OCI-LY7 (cell line): Measurements from ENCODE around the gene TMEM190. TPM values are rescaled to one million over a fixed set of nuclear protein-coding genes. Genes with fewer than 3 reads are reported as not detected.
"Not testable (repeated sequence)": the region's sequence is repeated elsewhere in the genome, so short reads cannot be mapped to it uniquely, and the experiment has no call there.

Source experiments
- Bru-seq: library from RNA; stranded (reverse); fragments of 400-500 nt; gene quantifications from one replicate; lab custom pipeline; 2021; lab: Mats Ljungman, UMichigan
- BruChase-seq, 2 experiments: library from RNA; stranded (reverse); fragments of 400-500 nt; gene quantifications; one replicate each; lab custom pipeline; 2021; lab: Mats Ljungman, UMichigan
- BruUV-seq: library from RNA; stranded (reverse); fragments of 400-500 nt; replicated peaks from 2 replicates; lab custom pipeline; 2021; lab: Mats Ljungman, UMichigan
- CTCF ChIA-PET: fragments of 300-600 bp; sonication (Branson Sonifier 250); formaldehyde crosslinking; loops from one replicate; lab custom pipeline; 2022; ENCODE audit warnings: antibody characterized with exemption; ENCODE audit not compliant: unreplicated experiment; lab: Charles Lee
- POLR2A ChIA-PET: fragments of 300-600 bp; sonication (Branson Sonifier 250); formaldehyde crosslinking; loops from one replicate; lab custom pipeline; 2022; ENCODE audit warnings: antibody characterized with exemption; lab: Charles Lee
- DNase-seq: peaks from one replicate; pipeline ENCODE4 v3.0.0-alpha.2; 2015; ENCODE audit warnings: low spot score
- H2AFZ ChIP-seq: fragments of 200-600 bp; sonication (generic), shearing (Covaris generic); 2 replicates; pipeline ENCODE4 v1.6.1; 2014; ENCODE audit warnings: mild to moderate bottlenecking, antibody characterized with exemption, low read length, moderate library complexity
- H3K27ac ChIP-seq: fragments of 200-600 bp; sonication (generic); 2 replicates; pipeline ENCODE4 v1.5.1; 2014; ENCODE audit warnings: mixed run types, low read depth, mild to moderate bottlenecking, moderate library complexity, low read length, inconsistent platforms; ENCODE audit not compliant: poor library complexity, severe bottlenecking
- H3K36me3 ChIP-seq: fragments of 200-600 bp; sonication (generic); 2 replicates; pipeline ENCODE4 v1.6.1; 2014; ENCODE audit warnings: mild to moderate bottlenecking, antibody characterized with exemption, low read length, moderate library complexity, mixed read lengths; ENCODE audit not compliant: insufficient read depth
- H3K4me1 ChIP-seq: fragments of 200-600 bp; sonication (generic); 2 replicates; pipeline ENCODE4 v1.5.1; 2014; ENCODE audit warnings: mild to moderate bottlenecking, low read length; ENCODE audit not compliant: insufficient read depth, poor library complexity, severe bottlenecking
- H3K4me2 ChIP-seq: fragments of 200-600 bp; sonication (generic); 2 replicates; pipeline ENCODE4 v1.6.1; 2014; ENCODE audit warnings: mild to moderate bottlenecking, low read length
- H3K4me3 ChIP-seq: fragments of 200-600 bp; sonication (generic); 2 replicates; pipeline ENCODE4 v1.5.1; 2014; ENCODE audit warnings: mild to moderate bottlenecking, low read depth, low read length; ENCODE audit not compliant: poor library complexity, severe bottlenecking
- H3K79me2 ChIP-seq: fragments of 200-600 bp; sonication (generic); 2 replicates; pipeline ENCODE4 v1.6.1; 2016; ENCODE audit warnings: low read depth, mild to moderate bottlenecking, low read length, moderate library complexity, mixed read lengths; ENCODE audit not compliant: insufficient read depth
- H3K9me2 ChIP-seq: fragments of 200-600 bp; sonication (generic); 2 replicates; pipeline ENCODE4 v1.6.1; 2016; ENCODE audit warnings: mild to moderate bottlenecking, low read length, mixed read lengths; ENCODE audit not compliant: insufficient read depth
- H3K9me3 ChIP-seq: fragments of 200-600 bp; sonication (generic); 2 replicates; pipeline ENCODE4 v1.6.1; 2014; ENCODE audit warnings: mild to moderate bottlenecking, mixed run types, low read length, mixed read lengths
- H4K20me1 ChIP-seq: fragments of 200-600 bp; sonication (generic); 2 replicates; pipeline ENCODE4 v1.6.1; 2014; ENCODE audit warnings: mild to moderate bottlenecking, antibody characterized with exemption, low read length, moderate library complexity, mixed read lengths; ENCODE audit not compliant: insufficient read depth
- EZH2phosphoT487 ChIP-seq: fragments of 200-600 bp; sonication (generic); IDR thresholded peaks from 2 replicates; pipeline ENCODE4 v1.6.1; 2018; ENCODE audit warnings: low read depth, borderline replicate concordance, mild to moderate bottlenecking, mixed run types, antibody characterized with exemption, low read length, moderate library complexity, mixed read lengths
- intact Hi-C: fragments of 100-400 bp; cut with micrococcal nuclease; formaldehyde crosslinking; loops from one replicate; pipeline ENCODE4 v1.10.0; 2022; ENCODE audit not compliant: unreplicated experiment
- long read RNA-seq: library from polyadenylated mRNA; stranded (forward); transcript quantifications from one replicate; pipeline ENCODE4 v2.0.0, GENCODE V29; 2022
- total RNA-seq, 2 experiments: library from RNA; depleted of rRNA in 1 of 2; stranded (reverse); fragments of >200 nt in 1 of 2; shearing (Covaris generic) in 1 of 2; gene quantifications; 2 replicates each; pipeline ENCODE4 v1.2.3, GENCODE V29; 2014 to 2022
- TF ChIP-seq, protein P1 (sequence below): fragments of 200-600 bp; sonication (generic); conservative IDR thresholded peaks from 2 replicates; pipeline ENCODE4 v1.5.1; 2014; ENCODE audit warnings: mild to moderate bottlenecking, antibody characterized with exemption, low read length, moderate library complexity, mixed read lengths

The TMEM190 gene
- total RNA-seq (2014; rRNA removed; shearing (Covaris generic)) (not detected in 2 replicates), total RNA-seq (2022) (not detected in 2 replicates), Bru-seq, nascent RNA (not detected), BruChase-seq, experiment 1, labeled RNA remaining after a 6-hour chase (not detected), BruChase-seq, experiment 2, labeled RNA remaining after a 2-hour chase (not detected)
- long read RNA-seq, result 0 reads

DNA sequence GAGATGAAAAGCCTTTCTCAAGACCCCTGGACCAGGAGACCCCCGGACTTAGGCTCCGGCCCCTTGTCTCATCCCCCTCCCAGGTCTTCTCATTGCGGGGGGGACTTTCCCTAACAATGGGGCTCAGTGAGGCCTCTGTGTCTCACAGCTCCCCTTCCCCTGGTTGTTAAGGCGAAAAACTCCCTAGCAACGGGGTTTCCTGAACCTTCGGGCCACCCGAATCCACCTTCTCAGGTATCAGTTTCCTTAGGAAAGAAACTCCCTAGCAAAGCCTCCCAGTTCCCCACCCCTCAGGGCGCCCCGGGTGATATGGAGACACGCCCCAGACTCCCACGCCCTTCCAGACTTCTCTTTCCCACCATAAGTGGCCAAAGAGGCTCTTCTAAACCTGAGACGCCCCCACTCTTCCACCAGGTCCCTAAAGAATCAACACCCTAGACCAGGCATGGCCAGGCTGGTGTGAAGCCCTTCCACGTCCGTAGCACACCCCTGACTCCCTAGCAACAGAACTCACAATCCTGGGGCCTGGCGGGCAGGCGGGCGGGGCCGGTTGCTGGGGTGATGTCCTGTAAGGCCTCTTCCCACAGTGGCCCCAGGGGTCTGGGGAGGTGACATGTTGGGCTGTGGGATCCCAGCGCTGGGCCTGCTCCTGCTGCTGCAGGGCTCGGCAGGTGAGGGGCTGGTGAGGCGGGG, at the start of gene TMEM190:
TSS of gene TMEM190 (plus strand) at position 586 of the 693 bp plus-strand sequence. CDS start at position 614, 28 bp downstream.
- Histone ChIP-seq H3K9me3 (no peaks in the 10 kb centered on the region), H3K27ac (no peak within 1 kb of the TSS), H4K20me1 (no peaks in the 10 kb centered on the region), H3K4me3 (no peak within 1 kb of the TSS), H2AFZ (no peak within 1 kb of the TSS), H3K4me2 (no peak within 1 kb of the TSS), H3K9me2 (no peaks in the 10 kb centered on the region), H3K4me1 (no peaks in the 10 kb centered on the region), H3K36me3 (no peaks in the 10 kb centered on the region), H3K79me2 (no peaks in the 10 kb centered on the region)
- POLR2A ChIA-PET, result interaction anchor here (0.7 kb wide), 1 partner anchor 258 kb away, joined by 7 read pairs; no protein-coding TSS in a partner anchor
- CTCF ChIA-PET, result no interaction called here
- TF ChIP-seq, protein P1, sequence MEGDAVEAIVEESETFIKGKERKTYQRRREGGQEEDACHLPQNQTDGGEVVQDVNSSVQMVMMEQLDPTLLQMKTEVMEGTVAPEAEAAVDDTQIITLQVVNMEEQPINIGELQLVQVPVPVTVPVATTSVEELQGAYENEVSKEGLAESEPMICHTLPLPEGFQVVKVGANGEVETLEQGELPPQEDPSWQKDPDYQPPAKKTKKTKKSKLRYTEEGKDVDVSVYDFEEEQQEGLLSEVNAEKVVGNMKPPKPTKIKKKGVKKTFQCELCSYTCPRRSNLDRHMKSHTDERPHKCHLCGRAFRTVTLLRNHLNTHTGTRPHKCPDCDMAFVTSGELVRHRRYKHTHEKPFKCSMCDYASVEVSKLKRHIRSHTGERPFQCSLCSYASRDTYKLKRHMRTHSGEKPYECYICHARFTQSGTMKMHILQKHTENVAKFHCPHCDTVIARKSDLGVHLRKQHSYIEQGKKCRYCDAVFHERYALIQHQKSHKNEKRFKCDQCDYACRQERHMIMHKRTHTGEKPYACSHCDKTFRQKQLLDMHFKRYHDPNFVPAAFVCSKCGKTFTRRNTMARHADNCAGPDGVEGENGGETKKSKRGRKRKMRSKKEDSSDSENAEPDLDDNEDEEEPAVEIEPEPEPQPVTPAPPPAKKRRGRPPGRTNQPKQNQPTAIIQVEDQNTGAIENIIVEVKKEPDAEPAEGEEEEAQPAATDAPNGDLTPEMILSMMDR, result no peak
- TF ChIP-seq EZH2phosphoT487, result no peak
- no peak for DNase-seq
- no TSS peak for BruUV-seq
- intact Hi-C loops, result no loop called here

DNA sequence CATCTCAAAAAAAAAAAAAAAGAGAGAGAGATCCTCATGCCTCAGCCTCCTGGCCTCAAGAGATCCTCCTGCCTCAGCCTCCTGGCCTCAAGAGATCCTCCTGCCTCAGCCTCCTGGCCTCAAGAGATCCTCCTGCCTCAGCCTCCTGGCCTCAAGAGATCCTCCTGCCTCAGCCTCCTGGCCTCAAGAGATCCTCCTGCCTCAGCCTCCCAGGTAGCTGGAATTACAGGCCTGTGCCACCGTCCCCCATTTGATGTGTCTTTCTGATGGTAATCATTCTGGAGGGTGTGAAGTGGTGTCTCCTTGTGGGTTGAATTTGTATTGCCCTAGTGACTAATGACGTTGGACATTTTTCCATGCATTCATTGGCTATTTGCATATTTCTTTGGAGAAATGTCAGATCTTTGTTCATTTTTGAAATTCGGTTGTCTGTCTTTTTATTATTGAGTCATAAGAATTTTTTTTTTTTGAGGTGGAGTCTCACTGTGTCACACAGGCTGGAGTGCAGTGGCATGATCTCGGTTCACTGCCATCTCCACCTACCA, 47.8 kb upstream of the TMEM190 start:
- H3K79me2 ChIP-seq, H3K27ac ChIP-seq, H3K36me3 ChIP-seq, H3K9me2 ChIP-seq, H3K4me1 ChIP-seq, BruUV-seq, intact Hi-C loops, H3K4me2 ChIP-seq, DNase-seq, POLR2A ChIA-PET, H2AFZ ChIP-seq, H3K9me3 ChIP-seq, CTCF ChIA-PET, H4K20me1 ChIP-seq, H3K4me3 ChIP-seq: not testable (repeated sequence)

DNA sequence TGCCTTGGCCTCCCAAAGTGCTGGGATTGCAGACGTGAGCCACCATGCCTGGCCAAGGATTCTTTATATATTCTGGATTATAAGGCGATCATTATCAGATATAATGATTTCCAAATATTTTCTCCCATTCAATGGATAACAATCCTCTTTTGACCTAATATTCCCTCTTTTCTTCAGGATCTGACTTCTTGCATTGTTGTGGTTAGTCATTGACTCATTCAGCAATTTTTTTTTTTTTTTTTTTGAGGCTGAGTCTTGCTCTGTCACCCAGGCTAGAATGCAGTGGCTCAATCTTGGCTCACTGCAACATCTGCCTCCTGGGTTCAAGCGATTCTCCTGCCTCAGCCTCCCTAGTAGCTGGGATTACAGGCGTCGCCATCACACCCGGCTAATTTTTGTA, 46.8 kb upstream of the TMEM190 start:
- CTCF ChIA-PET, H3K4me1 ChIP-seq, H3K9me3 ChIP-seq, H3K4me2 ChIP-seq, H3K79me2 ChIP-seq, intact Hi-C loops, BruUV-seq, H2AFZ ChIP-seq, DNase-seq, H3K27ac ChIP-seq, H3K9me2 ChIP-seq, H3K4me3 ChIP-seq, H4K20me1 ChIP-seq, POLR2A ChIA-PET, H3K36me3 ChIP-seq: not testable (repeated sequence)
